ENCODE measurements around the gene DNAH11. TPM values are rescaled to one million over a fixed set of nuclear protein-coding genes. Genes with fewer than 3 reads are reported as not detected.
"Not testable (repeated sequence)": the region's sequence is repeated elsewhere in the genome, so short reads cannot be mapped to it uniquely, and the experiment has no call there.

The DNAH11 gene
- total RNA-seq, 3 donors from 2014 or later = under 0.01 to 0.03 TPM; not detected in 1

- Mint-ChIP-seq H3K4me1 (ENCODE audit: low read depth) (peaks cover 24% of the 10 kb centered on the region), H3K27me3 (ENCODE audit: low read depth) (no peaks in the 10 kb centered on the region), H3K36me3 (ENCODE audit: insufficient read depth) (no peaks in the 10 kb centered on the region), H3K4me3 (peak overlapping the region; percentile 68), H3K9me3 (no peaks in the 10 kb centered on the region)
- ATAC-seq = peak in 1 of 2 donors; percentile 30
- DNase-seq = no peak
Observed at GRCh38 chr7:21851559-21851967, 308.7 kb downstream of the DNAH11 start.

- ATAC-seq; H3K36me3 Mint-ChIP-seq (ENCODE audit: insufficient read depth): not testable (repeated sequence)
Observed at GRCh38 chr7:21865631-21866204, 322.9 kb downstream of the DNAH11 start.

GRCh38 chr7:21866731-21867130 is 323.9 kb downstream of the DNAH11 start:
- ATAC-seq (no peak), DNase-seq (no peak)
- H3K9me3 Mint-ChIP-seq = no peaks in the 10 kb centered on the region
- H3K27me3 Mint-ChIP-seq (ENCODE audit: low read depth) = no peaks in the 10 kb centered on the region
- H3K4me1 Mint-ChIP-seq (ENCODE audit: low read depth) = no peaks in the 10 kb centered on the region
- H3K36me3 Mint-ChIP-seq (ENCODE audit: insufficient read depth) = no peaks in the 10 kb centered on the region
- H3K4me3 Mint-ChIP-seq = no peak overlapping the region

More at GRCh38 chr7:21865631-21866204, 322.9 kb downstream of the DNAH11 start:
- not testable (repeated sequence) for H3K27me3 Mint-ChIP-seq (ENCODE audit: low read depth); DNase-seq; H3K4me1 Mint-ChIP-seq (ENCODE audit: low read depth); H3K4me3 Mint-ChIP-seq; H3K9me3 Mint-ChIP-seq

GRCh38 chr7:21867226-21867625 is 324.4 kb downstream of the DNAH11 start:
- Mint-ChIP-seq H3K9me3 (no peaks in the 10 kb centered on the region), H3K4me3 (no peak overlapping the region), H3K27me3 (ENCODE audit: low read depth) (no peaks in the 10 kb centered on the region), H3K36me3 (ENCODE audit: insufficient read depth) (no peaks in the 10 kb centered on the region), H3K4me1 (ENCODE audit: low read depth) (no peaks in the 10 kb centered on the region)
- ATAC-seq (no peak), DNase-seq (no peak)

- no peaks in the 10 kb centered on the region for H3K4me1 Mint-ChIP-seq (ENCODE audit: low read depth)
Observed at GRCh38 chr7:21867816-21868575, 325.2 kb downstream of the DNAH11 start.

GRCh38 chr7:21868576-21868850 is 325.7 kb downstream of the DNAH11 start:
- Mint-ChIP-seq H3K36me3 (ENCODE audit: insufficient read depth) (no peaks in the 10 kb centered on the region), H3K4me3 (no peak overlapping the region), H3K4me1 (ENCODE audit: low read depth) (no peaks in the 10 kb centered on the region), H3K27me3 (ENCODE audit: low read depth) (no peaks in the 10 kb centered on the region), H3K9me3 (no peaks in the 10 kb centered on the region)
- ATAC-seq = no peak
- DNase-seq = no peak

More at GRCh38 chr7:21867816-21868575, 325.2 kb downstream of the DNAH11 start:
- DNase-seq = no peak
- Mint-ChIP-seq H3K9me3 (no peaks in the 10 kb centered on the region), H3K4me3 (no peak overlapping the region), H3K36me3 (ENCODE audit: insufficient read depth) (no peaks in the 10 kb centered on the region), H3K27me3 (ENCODE audit: low read depth) (no peaks in the 10 kb centered on the region)
- ATAC-seq = no peak

- no peaks in the 10 kb centered on the region for H3K27me3 Mint-ChIP-seq (ENCODE audit: low read depth)
- no peaks in the 10 kb centered on the region for H3K9me3 Mint-ChIP-seq
- no peak overlapping the region for H3K4me3 Mint-ChIP-seq
- ATAC-seq (no peak), DNase-seq (no peak)
- no peaks in the 10 kb centered on the region for H3K36me3 Mint-ChIP-seq (ENCODE audit: insufficient read depth)
- H3K4me1 Mint-ChIP-seq (ENCODE audit: low read depth) = no peaks in the 10 kb centered on the region
Observed at GRCh38 chr7:21869785-21870402, 327.1 kb downstream of the DNAH11 start.

- no peaks in the 10 kb centered on the region for H3K27me3 Mint-ChIP-seq (ENCODE audit: low read depth)
- no peak for DNase-seq
- H3K4me1 Mint-ChIP-seq (ENCODE audit: low read depth) = no peaks in the 10 kb centered on the region
- no peaks in the 10 kb centered on the region for H3K36me3 Mint-ChIP-seq (ENCODE audit: insufficient read depth)
- no peak for ATAC-seq
- no peaks in the 10 kb centered on the region for H3K9me3 Mint-ChIP-seq
- H3K4me3 Mint-ChIP-seq = no peak overlapping the region
Observed at GRCh38 chr7:21883069-21883468, 340.2 kb downstream of the DNAH11 start.

- not testable (repeated sequence) for H3K4me3 Mint-ChIP-seq; H3K4me1 Mint-ChIP-seq (ENCODE audit: low read depth); H3K9me3 Mint-ChIP-seq; H3K27me3 Mint-ChIP-seq (ENCODE audit: low read depth); ATAC-seq; DNase-seq; H3K36me3 Mint-ChIP-seq (ENCODE audit: insufficient read depth)
Observed at GRCh38 chr7:21883501-21883900, 340.7 kb downstream of the DNAH11 start.

- DNase-seq (no peak), ATAC-seq (no peak)
- Mint-ChIP-seq H3K9me3 (no peaks in the 10 kb centered on the region), H3K4me3 (no peak overlapping the region), H3K36me3 (ENCODE audit: insufficient read depth) (no peaks in the 10 kb centered on the region), H3K4me1 (ENCODE audit: low read depth) (no peaks in the 10 kb centered on the region), H3K27me3 (ENCODE audit: low read depth) (no peaks in the 10 kb centered on the region)
Observed at GRCh38 chr7:21884496-21884895, 341.7 kb downstream of the DNAH11 start.

GRCh38 chr7:21886396-21886795 is 343.6 kb downstream of the DNAH11 start:
- H3K36me3 Mint-ChIP-seq (ENCODE audit: insufficient read depth) = no peaks in the 10 kb centered on the region

GRCh38 chr7:21887353-21887752 is 344.5 kb downstream of the DNAH11 start:
- H3K4me3 Mint-ChIP-seq = no peak overlapping the region

More at GRCh38 chr7:21886396-21886795, 343.6 kb downstream of the DNAH11 start:
- DNase-seq = no peak
- Mint-ChIP-seq H3K9me3 (no peaks in the 10 kb centered on the region), H3K4me1 (ENCODE audit: low read depth) (no peaks in the 10 kb centered on the region), H3K27me3 (ENCODE audit: low read depth) (no peaks in the 10 kb centered on the region), H3K4me3 (no peak overlapping the region)
- no peak for ATAC-seq

GRCh38 chr7:21887779-21888178 is 344.9 kb downstream of the DNAH11 start:
- Mint-ChIP-seq H3K36me3 (ENCODE audit: insufficient read depth) (no peaks in the 10 kb centered on the region), H3K4me3 (no peak overlapping the region), H3K9me3 (no peaks in the 10 kb centered on the region), H3K4me1 (ENCODE audit: low read depth) (no peaks in the 10 kb centered on the region), H3K27me3 (ENCODE audit: low read depth) (no peaks in the 10 kb centered on the region)
- ATAC-seq (no peak), DNase-seq (no peak)

More at GRCh38 chr7:21887353-21887752, 344.5 kb downstream of the DNAH11 start:
- Mint-ChIP-seq H3K36me3 (ENCODE audit: insufficient read depth) (no peaks in the 10 kb centered on the region), H3K4me1 (ENCODE audit: low read depth) (no peaks in the 10 kb centered on the region), H3K9me3 (no peaks in the 10 kb centered on the region), H3K27me3 (ENCODE audit: low read depth) (no peaks in the 10 kb centered on the region)
- ATAC-seq (no peak), DNase-seq (no peak)

- DNase-seq (no peak), ATAC-seq (no peak)
- Mint-ChIP-seq H3K27me3 (ENCODE audit: low read depth) (no peaks in the 10 kb centered on the region), H3K4me1 (ENCODE audit: low read depth) (no peaks in the 10 kb centered on the region), H3K4me3 (no peak overlapping the region), H3K9me3 (no peaks in the 10 kb centered on the region), H3K36me3 (ENCODE audit: insufficient read depth) (no peaks in the 10 kb centered on the region)
Observed at GRCh38 chr7:21891291-21891690, 348.5 kb downstream of the DNAH11 start.

GRCh38 chr7:21893401-21893800 is 350.6 kb downstream of the DNAH11 start:
- H3K9me3 Mint-ChIP-seq = no peaks in the 10 kb centered on the region
- ATAC-seq (no peak), DNase-seq (no peak)
- no peaks in the 10 kb centered on the region for H3K27me3 Mint-ChIP-seq (ENCODE audit: low read depth)
- peaks cover 2% of the 10 kb centered on the region for H3K36me3 Mint-ChIP-seq (ENCODE audit: insufficient read depth)
- no peak overlapping the region for H3K4me3 Mint-ChIP-seq
- H3K4me1 Mint-ChIP-seq (ENCODE audit: low read depth) = peaks cover 12% of the 10 kb centered on the region

Measured in activated T-cell treated with anti-CD3 and anti-CD28 coated beads, Interleukin-2, amount 50 U/mL, for 4 hours (primary cell).